ENCODE results near the gene SOWAHD.

The SOWAHD gene

DNA sequence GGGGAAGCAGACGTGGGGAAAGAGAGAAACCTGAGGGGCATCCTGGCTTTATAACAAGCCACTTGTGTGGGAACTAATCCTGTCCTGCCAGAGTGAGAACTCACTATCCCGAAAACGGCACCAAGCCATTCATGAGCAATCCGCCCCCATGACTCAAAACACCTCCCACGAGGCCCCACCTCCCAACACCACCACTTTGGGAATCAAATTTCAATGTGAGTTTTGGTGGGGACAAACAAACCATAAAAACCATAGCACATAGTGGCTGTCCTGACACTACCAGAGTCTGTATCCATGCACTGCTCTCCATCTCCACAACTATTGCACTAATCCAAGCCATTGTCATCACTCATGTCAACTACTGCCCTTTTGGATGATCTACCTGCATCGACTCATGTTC, 36.9 kb upstream of the SOWAHD start:
- ATAC-seq: no peak
- no peak for TF ChIP-seq ZC3H10 (CRISPR knock-in tag; IDR thresholded peaks at IDR 0.05)
- TF ChIP-seq, protein P1, sequence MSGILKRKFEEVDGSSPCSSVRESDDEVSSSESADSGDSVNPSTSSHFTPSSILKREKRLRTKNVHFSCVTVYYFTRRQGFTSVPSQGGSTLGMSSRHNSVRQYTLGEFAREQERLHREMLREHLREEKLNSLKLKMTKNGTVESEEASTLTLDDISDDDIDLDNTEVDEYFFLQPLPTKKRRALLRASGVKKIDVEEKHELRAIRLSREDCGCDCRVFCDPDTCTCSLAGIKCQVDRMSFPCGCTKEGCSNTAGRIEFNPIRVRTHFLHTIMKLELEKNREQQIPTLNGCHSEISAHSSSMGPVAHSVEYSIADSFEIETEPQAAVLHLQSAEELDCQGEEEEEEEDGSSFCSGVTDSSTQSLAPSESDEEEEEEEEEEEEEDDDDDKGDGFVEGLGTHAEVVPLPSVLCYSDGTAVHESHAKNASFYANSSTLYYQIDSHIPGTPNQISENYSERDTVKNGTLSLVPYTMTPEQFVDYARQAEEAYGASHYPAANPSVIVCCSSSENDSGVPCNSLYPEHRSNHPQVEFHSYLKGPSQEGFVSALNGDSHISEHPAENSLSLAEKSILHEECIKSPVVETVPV (CRISPR knock-in tag; IDR thresholded peaks at IDR 0.05): no peak
- TF ChIP-seq BACH2 (CRISPR knock-in tag; IDR thresholded peaks at IDR 0.05; ENCODE audit: borderline replicate concordance): no peak
- TF ChIP-seq ARNTL (CRISPR knock-in tag; IDR thresholded peaks at IDR 0.05; ENCODE audit: borderline replicate concordance, low read depth): no peak
- no peak for TF ChIP-seq ZNF565 (CRISPR knock-in tag; conservative IDR thresholded peaks at IDR 0.05; ENCODE audit: low read depth)
- no peak for TF ChIP-seq RARB (CRISPR knock-in tag; IDR thresholded peaks at IDR 0.05)
- TF ChIP-seq TOX (CRISPR knock-in tag; IDR thresholded peaks at IDR 0.05; ENCODE audit: borderline replicate concordance): no peak
- TF ChIP-seq ZNF70 (CRISPR knock-in tag; IDR thresholded peaks at IDR 0.05): no peak
- TF ChIP-seq CSDC2 (CRISPR knock-in tag; IDR thresholded peaks at IDR 0.05): no peak
- no peak for TF ChIP-seq TCF4 (CRISPR knock-in tag; IDR thresholded peaks at IDR 0.05; ENCODE audit: borderline replicate concordance)
- TF ChIP-seq ESRRG (CRISPR knock-in tag; IDR thresholded peaks at IDR 0.05): no peak
- no peak for TF ChIP-seq PATZ1 (CRISPR knock-in tag; IDR thresholded peaks at IDR 0.05; ENCODE audit: borderline replicate concordance)
- no peak for TF ChIP-seq TSHZ2 (CRISPR knock-in tag; IDR thresholded peaks at IDR 0.05)
- no peak for TF ChIP-seq SNAI2 (CRISPR knock-in tag; IDR thresholded peaks at IDR 0.05)

DNA sequence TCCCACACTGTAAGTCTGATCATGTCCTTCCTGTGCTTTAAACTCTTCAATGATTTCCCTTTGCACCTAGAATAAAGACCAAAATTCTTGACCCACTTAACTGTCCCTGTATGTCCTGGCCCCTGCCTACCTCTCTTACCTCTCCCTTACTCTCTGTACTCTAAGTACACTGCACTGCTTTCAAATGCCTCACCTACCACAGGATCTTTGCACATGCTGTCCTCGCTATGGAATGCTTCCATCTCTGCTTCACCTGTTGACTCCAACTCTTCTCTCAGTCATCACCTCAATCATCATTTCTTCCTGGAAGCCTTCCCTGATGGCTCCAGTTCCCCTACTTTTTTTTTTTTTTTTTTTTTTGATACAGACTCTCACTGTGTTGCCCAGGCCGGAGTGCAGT, 36.5 kb upstream of the SOWAHD start:
- TF ChIP-seq TOX (CRISPR knock-in tag; IDR thresholded peaks at IDR 0.05; ENCODE audit: borderline replicate concordance): no peak
- no peak for TF ChIP-seq ZNF565 (CRISPR knock-in tag; conservative IDR thresholded peaks at IDR 0.05; ENCODE audit: low read depth)
- no peak for TF ChIP-seq OSR1 (CRISPR knock-in tag; IDR thresholded peaks at IDR 0.05)
- no peak for TF ChIP-seq ZFP30 (CRISPR knock-in tag; IDR thresholded peaks at IDR 0.05)
- no peak for TF ChIP-seq PPARA (CRISPR knock-in tag; IDR thresholded peaks at IDR 0.05; ENCODE audit: borderline replicate concordance)
- TF ChIP-seq PATZ1 (CRISPR knock-in tag; IDR thresholded peaks at IDR 0.05; ENCODE audit: borderline replicate concordance): no peak
- no peak for TF ChIP-seq ZNF70 (CRISPR knock-in tag; IDR thresholded peaks at IDR 0.05)
- TF ChIP-seq, protein P1 (CRISPR knock-in tag; IDR thresholded peaks at IDR 0.05): no peak
- no peak for TF ChIP-seq GLIS3 (CRISPR knock-in tag; IDR thresholded peaks at IDR 0.05)
- ATAC-seq: no peak

- no peak; the same call in 1 of the 3 replicates for ATAC-seq
- TF ChIP-seq BACH2 (CRISPR knock-in tag; IDR thresholded peaks at IDR 0.05; ENCODE audit: borderline replicate concordance) (no peak), TSHZ2 (CRISPR knock-in tag; IDR thresholded peaks at IDR 0.05) (no peak), ARNTL (CRISPR knock-in tag; IDR thresholded peaks at IDR 0.05; ENCODE audit: borderline replicate concordance, low read depth) (no peak), ZNF70 (CRISPR knock-in tag; IDR thresholded peaks at IDR 0.05) (no peak), POU6F1 (CRISPR knock-in tag; IDR thresholded peaks at IDR 0.05; ENCODE audit: borderline replicate concordance, low read depth) (no peak), CREB5 (CRISPR knock-in tag; IDR thresholded peaks at IDR 0.05; ENCODE audit: low read depth) (no peak), SNAI2 (CRISPR knock-in tag; IDR thresholded peaks at IDR 0.05) (no peak), ISL1 (CRISPR knock-in tag; IDR thresholded peaks at IDR 0.05) (no peak)
Measured at GRCh38 chrX:119726900-119727555, 31.4 kb upstream of the SOWAHD start.
